ENCODE data around the gene EEF1AKMT3. TPM values are rescaled to one million over a fixed set of nuclear protein-coding genes. Genes with fewer than 3 reads are reported as not detected.

Gene EEF1AKMT3
- total RNA-seq, 1 donor = 8.3 TPM

- peaks cover 53% of the 10 kb centered on the region for H3K27me3 ChIP-seq (ENCODE audit: insufficient read depth, low read length)
- no peaks in the 10 kb centered on the region for H3K36me3 ChIP-seq (ENCODE audit: insufficient read depth, low read length)
- TF ChIP-seq CTCF (IDR thresholded peaks at IDR 0.05; ENCODE audit: extremely low read depth, low read depth, low read length) = no peak
- H3K79me2 ChIP-seq (ENCODE audit: insufficient read depth, low read length) = no peaks in the 10 kb centered on the region
- DNase-seq (ENCODE audit: insufficient read length, low spot score, missing footprints) = no peak
- H3K9me3 ChIP-seq (ENCODE audit: low read depth, low read length) = no peaks in the 10 kb centered on the region
- no peak overlapping the region for H3K4me2 ChIP-seq (ENCODE audit: insufficient read depth, low read length)
- peaks cover 11% of the 10 kb centered on the region for H3K4me1 ChIP-seq (ENCODE audit: insufficient read depth, low read length)
- no peak overlapping the region for H2AFZ ChIP-seq (ENCODE audit: low read length)
- H3K27ac ChIP-seq (ENCODE audit: low read depth, low read length) = no peak overlapping the region
- no peak overlapping the region for H3K4me3 ChIP-seq (ENCODE audit: insufficient read depth, low read length)
- peaks cover 4% of the 10 kb centered on the region for H4K20me1 ChIP-seq (ENCODE audit: insufficient read depth, low read length)
These were observed 10.9 kb upstream of the EEF1AKMT3 start for GRCh38 chr12:57761391-57761998.

GRCh38 chr12:57762463-57762862 is 10.0 kb upstream of the EEF1AKMT3 start:
- no peak overlapping the region for H3K4me2 ChIP-seq (ENCODE audit: insufficient read depth, low read length)
- H3K36me3 ChIP-seq (ENCODE audit: insufficient read depth, low read length) = no peaks in the 10 kb centered on the region
- H4K20me1 ChIP-seq (ENCODE audit: insufficient read depth, low read length) = peaks cover 4% of the 10 kb centered on the region
- no peak for DNase-seq (ENCODE audit: insufficient read length, low spot score, missing footprints)
- H3K27ac ChIP-seq (ENCODE audit: low read depth, low read length) = no peak overlapping the region
- no peak overlapping the region for H2AFZ ChIP-seq (ENCODE audit: low read length)
- H3K79me2 ChIP-seq (ENCODE audit: insufficient read depth, low read length) = no peaks in the 10 kb centered on the region
- H3K4me1 ChIP-seq (ENCODE audit: insufficient read depth, low read length) = peaks cover 21% of the 10 kb centered on the region
- TF ChIP-seq CTCF (IDR thresholded peaks at IDR 0.05; ENCODE audit: extremely low read depth, low read depth, low read length) = no peak
- no peak overlapping the region for H3K4me3 ChIP-seq (ENCODE audit: insufficient read depth, low read length)
- H3K9me3 ChIP-seq (ENCODE audit: low read depth, low read length) = no peaks in the 10 kb centered on the region
- H3K27me3 ChIP-seq (ENCODE audit: insufficient read depth, low read length) = peaks cover 57% of the 10 kb centered on the region

GRCh38 chr12:57763881-57764661 is 8.3 kb upstream of the EEF1AKMT3 start:
- Histone ChIP-seq H3K79me2 (ENCODE audit: insufficient read depth, low read length) (no peaks in the 10 kb centered on the region), H3K36me3 (ENCODE audit: insufficient read depth, low read length) (peaks cover 8% of the 10 kb centered on the region), H3K4me3 (ENCODE audit: insufficient read depth, low read length) (no peak overlapping the region), H3K4me2 (ENCODE audit: insufficient read depth, low read length) (no peak overlapping the region), H4K20me1 (ENCODE audit: insufficient read depth, low read length) (peaks cover 4% of the 10 kb centered on the region), H3K27ac (ENCODE audit: low read depth, low read length) (no peak overlapping the region), H3K4me1 (ENCODE audit: insufficient read depth, low read length) (peaks cover 22% of the 10 kb centered on the region), H3K27me3 (ENCODE audit: insufficient read depth, low read length) (peaks cover 46% of the 10 kb centered on the region), H2AFZ (ENCODE audit: low read length) (no peak overlapping the region), H3K9me3 (ENCODE audit: low read depth, low read length) (no peaks in the 10 kb centered on the region)
- no peak for DNase-seq (ENCODE audit: insufficient read length, low spot score, missing footprints)
- TF ChIP-seq CTCF (IDR thresholded peaks at IDR 0.05; ENCODE audit: extremely low read depth, low read depth, low read length) = no peak

- peaks cover 46% of the 10 kb centered on the region for H3K27me3 ChIP-seq (ENCODE audit: insufficient read depth, low read length)
- TF ChIP-seq CTCF (IDR thresholded peaks at IDR 0.05; ENCODE audit: extremely low read depth, low read depth, low read length) = no peak
- no peak overlapping the region for H2AFZ ChIP-seq (ENCODE audit: low read length)
These were observed 7.8 kb upstream of the EEF1AKMT3 start for GRCh38 chr12:57764662-57765002.

More at GRCh38 chr12:57764662-57765002, 7.8 kb upstream of the EEF1AKMT3 start:
- Histone ChIP-seq H3K4me2 (ENCODE audit: insufficient read depth, low read length) (peak overlapping the region; percentile 68), H3K4me3 (ENCODE audit: insufficient read depth, low read length) (peak overlapping the region; percentile 56), H3K36me3 (ENCODE audit: insufficient read depth, low read length) (peaks cover 13% of the 10 kb centered on the region), H3K79me2 (ENCODE audit: insufficient read depth, low read length) (no peaks in the 10 kb centered on the region), H4K20me1 (ENCODE audit: insufficient read depth, low read length) (peaks cover 4% of the 10 kb centered on the region), H3K9me3 (ENCODE audit: low read depth, low read length) (no peaks in the 10 kb centered on the region), H3K4me1 (ENCODE audit: insufficient read depth, low read length) (peaks cover 22% of the 10 kb centered on the region), H3K27ac (ENCODE audit: low read depth, low read length) (no peak overlapping the region)
- DNase-seq (ENCODE audit: insufficient read length, low spot score, missing footprints) = no peak
